ENCODE measurements around the gene RASGRF1. TPM values are rescaled to one million over a fixed set of nuclear protein-coding genes. Genes with fewer than 3 reads are reported as not detected.

RASGRF1 gene
- total RNA-seq, 1 donor from 2014 or later = 82.6 TPM

DNA sequence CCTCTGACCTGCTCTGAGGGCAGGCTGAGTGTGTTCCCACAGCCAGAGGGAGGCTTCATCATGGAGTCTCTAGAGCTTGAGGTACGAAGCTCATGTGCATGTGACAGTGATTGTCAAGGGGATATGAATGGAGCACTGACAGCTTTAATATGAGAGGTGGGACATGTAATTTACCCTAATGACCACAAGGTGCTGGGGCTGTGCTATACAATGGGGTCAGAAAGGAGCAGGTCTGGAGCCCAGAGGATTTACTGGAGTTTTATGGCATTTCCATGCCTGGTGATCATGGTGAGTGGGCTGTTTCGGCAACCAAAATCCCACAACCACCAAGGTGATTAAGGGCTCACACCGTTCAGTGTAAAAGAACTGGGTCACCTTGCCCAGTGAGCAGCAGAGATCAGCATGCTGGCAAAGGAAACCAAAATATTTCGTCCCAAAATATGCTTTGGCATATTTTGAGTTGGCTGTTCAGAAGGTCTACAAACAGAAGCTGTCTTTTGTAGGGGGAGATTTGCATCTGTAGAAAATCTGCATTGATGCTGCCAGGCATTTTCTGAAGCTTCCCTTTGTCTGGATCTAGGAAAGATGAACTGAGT lies 40.1 kb upstream of the RASGRF1 start:
- Histone ChIP-seq H3K9me3 (peaks cover 5% of the 10 kb centered on the region), H3K36me3 (no peaks in the 10 kb centered on the region), H3K27me3 (ENCODE audit: low read depth) (no peaks in the 10 kb centered on the region), H3K27ac (no peak overlapping the region), H3K4me3 (no peak overlapping the region), H3K4me1 (no peaks in the 10 kb centered on the region)
- DNase-seq (no peak), ATAC-seq (no peak)
- TF ChIP-seq, protein P1, sequence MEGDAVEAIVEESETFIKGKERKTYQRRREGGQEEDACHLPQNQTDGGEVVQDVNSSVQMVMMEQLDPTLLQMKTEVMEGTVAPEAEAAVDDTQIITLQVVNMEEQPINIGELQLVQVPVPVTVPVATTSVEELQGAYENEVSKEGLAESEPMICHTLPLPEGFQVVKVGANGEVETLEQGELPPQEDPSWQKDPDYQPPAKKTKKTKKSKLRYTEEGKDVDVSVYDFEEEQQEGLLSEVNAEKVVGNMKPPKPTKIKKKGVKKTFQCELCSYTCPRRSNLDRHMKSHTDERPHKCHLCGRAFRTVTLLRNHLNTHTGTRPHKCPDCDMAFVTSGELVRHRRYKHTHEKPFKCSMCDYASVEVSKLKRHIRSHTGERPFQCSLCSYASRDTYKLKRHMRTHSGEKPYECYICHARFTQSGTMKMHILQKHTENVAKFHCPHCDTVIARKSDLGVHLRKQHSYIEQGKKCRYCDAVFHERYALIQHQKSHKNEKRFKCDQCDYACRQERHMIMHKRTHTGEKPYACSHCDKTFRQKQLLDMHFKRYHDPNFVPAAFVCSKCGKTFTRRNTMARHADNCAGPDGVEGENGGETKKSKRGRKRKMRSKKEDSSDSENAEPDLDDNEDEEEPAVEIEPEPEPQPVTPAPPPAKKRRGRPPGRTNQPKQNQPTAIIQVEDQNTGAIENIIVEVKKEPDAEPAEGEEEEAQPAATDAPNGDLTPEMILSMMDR (IDR thresholded peaks at IDR 0.05) = no peak
- intact Hi-C loops (cut with DNase I) = no loop called here

DNA sequence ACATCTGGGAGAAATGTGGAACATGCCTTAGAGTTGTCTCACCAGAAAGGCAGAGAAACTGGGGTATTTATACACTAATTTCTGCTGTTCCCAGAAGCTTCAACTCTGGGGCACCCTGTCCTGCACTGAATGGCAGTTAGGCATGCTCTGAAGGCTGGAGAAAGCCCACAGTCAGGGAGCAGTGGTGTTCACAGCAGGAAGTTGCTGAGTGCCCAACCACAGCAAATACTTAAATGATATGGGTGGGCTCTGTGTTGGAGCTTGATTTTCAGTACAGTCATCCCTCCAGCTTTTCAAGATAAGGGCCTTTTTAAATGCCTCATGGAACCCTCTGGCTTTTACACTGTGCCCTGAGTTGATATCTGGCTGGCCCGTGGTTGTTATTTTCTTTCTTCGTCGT lies 38.7 kb upstream of the RASGRF1 start:
- H3K4me3 ChIP-seq = no peak overlapping the region
- H3K27ac ChIP-seq = no peak overlapping the region
- intact Hi-C loops (cut with DNase I) = no loop called here
- H3K9me3 ChIP-seq = peaks cover 5% of the 10 kb centered on the region
- no peak for ATAC-seq
- H3K36me3 ChIP-seq = no peaks in the 10 kb centered on the region
- TF ChIP-seq, protein P1 (IDR thresholded peaks at IDR 0.05) = no peak
- H3K4me1 ChIP-seq = no peaks in the 10 kb centered on the region
- no peak for DNase-seq
- H3K27me3 ChIP-seq (ENCODE audit: low read depth) = no peaks in the 10 kb centered on the region

GRCh38 chr15:79128556-79128955 lies 38.0 kb upstream of the RASGRF1 start:
- Histone ChIP-seq H3K4me1 (no peaks in the 10 kb centered on the region), H3K9me3 (peaks cover 5% of the 10 kb centered on the region), H3K36me3 (no peaks in the 10 kb centered on the region), H3K27me3 (ENCODE audit: low read depth) (no peaks in the 10 kb centered on the region), H3K4me3 (no peak overlapping the region), H3K27ac (no peak overlapping the region)
- TF ChIP-seq, protein P1 (IDR thresholded peaks at IDR 0.05) = no peak
- no peak for DNase-seq
- ATAC-seq = no peak
- intact Hi-C loops (cut with DNase I) = no loop called here

- TF ChIP-seq, protein P1 (IDR thresholded peaks at IDR 0.05) = no peak
- Histone ChIP-seq H3K4me1 (no peaks in the 10 kb centered on the region), H3K9me3 (no peaks in the 10 kb centered on the region), H3K36me3 (no peaks in the 10 kb centered on the region), H3K27me3 (ENCODE audit: low read depth) (no peaks in the 10 kb centered on the region), H3K4me3 (no peak overlapping the region), H3K27ac (no peak overlapping the region)
- no peak for DNase-seq
- no peak for ATAC-seq
- intact Hi-C loops (cut with DNase I) = no loop called here
These were observed 33.8 kb upstream of the RASGRF1 start for GRCh38 chr15:79124388-79124787.

DNA sequence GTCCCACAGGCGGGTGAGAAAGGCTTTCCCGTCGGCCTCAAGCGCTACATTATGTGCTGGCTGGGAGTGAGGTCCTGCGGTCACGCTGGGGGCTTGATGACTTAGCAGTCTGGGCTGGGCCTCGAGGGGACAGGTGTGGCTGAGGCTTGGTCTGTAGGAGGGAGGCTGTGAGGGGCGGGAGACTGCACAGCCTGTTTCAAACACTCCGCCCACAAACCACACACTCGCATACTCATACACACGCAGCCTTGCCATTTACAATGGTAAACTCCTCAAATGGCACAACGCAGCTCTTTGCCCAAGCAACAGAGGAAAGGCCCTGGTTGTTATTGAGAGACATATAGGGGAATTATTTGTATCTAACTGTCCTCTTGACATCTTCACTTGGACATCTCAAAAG lies 32.4 kb upstream of the RASGRF1 start:
- TF ChIP-seq, protein P1 (IDR thresholded peaks at IDR 0.05) = no peak
- DNase-seq = no peak
- Histone ChIP-seq H3K4me3 (no peak overlapping the region), H3K27ac (no peak overlapping the region), H3K9me3 (no peaks in the 10 kb centered on the region), H3K4me1 (no peaks in the 10 kb centered on the region), H3K36me3 (no peaks in the 10 kb centered on the region), H3K27me3 (ENCODE audit: low read depth) (no peaks in the 10 kb centered on the region)
- ATAC-seq = no peak
- intact Hi-C loops (cut with DNase I) = no loop called here
